Inflammatory macrophage (primary cell): ENCODE data around the gene ACSM2B.
"Not testable (repeated sequence)": the region's sequence is repeated elsewhere in the genome, so short reads cannot be mapped to it uniquely, and the experiment has no call there.

Source experiments
- DNase-seq, 2 donors: peaks; one replicate each; pipeline ENCODE4 v3.0.0-alpha.2; 2020 to 2022
- total RNA-seq, 18 experiments: gene quantifications; one replicate each; lab custom pipeline; 2026; ENCODE audit warnings: mixed read lengths in 6 of 18, inconsistent platforms in 2 of 18; lab: John Stamatoyannopoulos, UW

Gene ACSM2B, protein sequence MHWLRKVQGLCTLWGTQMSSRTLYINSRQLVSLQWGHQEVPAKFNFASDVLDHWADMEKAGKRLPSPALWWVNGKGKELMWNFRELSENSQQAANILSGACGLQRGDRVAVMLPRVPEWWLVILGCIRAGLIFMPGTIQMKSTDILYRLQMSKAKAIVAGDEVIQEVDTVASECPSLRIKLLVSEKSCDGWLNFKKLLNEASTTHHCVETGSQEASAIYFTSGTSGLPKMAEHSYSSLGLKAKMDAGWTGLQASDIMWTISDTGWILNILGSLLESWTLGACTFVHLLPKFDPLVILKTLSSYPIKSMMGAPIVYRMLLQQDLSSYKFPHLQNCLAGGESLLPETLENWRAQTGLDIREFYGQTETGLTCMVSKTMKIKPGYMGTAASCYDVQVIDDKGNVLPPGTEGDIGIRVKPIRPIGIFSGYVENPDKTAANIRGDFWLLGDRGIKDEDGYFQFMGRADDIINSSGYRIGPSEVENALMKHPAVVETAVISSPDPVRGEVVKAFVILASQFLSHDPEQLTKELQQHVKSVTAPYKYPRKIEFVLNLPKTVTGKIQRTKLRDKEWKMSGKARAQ
- total RNA-seq = 0 to 0.28 (median 0) reads per million in 18 experiments

DNA sequence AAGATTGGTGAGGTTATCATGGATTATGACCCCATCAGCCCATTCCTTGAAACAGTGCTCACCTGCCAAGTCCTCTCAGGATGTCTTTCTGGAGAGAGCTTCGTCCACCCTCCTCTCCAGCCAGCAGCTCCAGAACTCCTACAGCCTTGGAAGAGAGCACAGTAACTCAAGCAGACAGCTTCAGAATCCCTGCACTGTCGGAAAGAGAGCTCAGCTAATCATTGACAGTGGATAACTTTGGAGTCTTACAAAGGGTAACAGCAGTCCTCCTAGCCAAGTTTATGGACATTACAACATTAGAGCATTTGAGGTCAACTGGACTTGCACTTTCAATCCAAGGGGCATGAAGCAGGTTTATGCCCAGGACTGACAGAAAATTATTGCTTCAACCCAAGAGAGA is at the start of gene ACSM2B:
ACSM2B (minus strand) TSS at position 223 of the 400 bp plus-strand sequence. CDS start 11,522 bp downstream, outside the sequence.
- DNase-seq = not testable (repeated sequence)

DNA sequence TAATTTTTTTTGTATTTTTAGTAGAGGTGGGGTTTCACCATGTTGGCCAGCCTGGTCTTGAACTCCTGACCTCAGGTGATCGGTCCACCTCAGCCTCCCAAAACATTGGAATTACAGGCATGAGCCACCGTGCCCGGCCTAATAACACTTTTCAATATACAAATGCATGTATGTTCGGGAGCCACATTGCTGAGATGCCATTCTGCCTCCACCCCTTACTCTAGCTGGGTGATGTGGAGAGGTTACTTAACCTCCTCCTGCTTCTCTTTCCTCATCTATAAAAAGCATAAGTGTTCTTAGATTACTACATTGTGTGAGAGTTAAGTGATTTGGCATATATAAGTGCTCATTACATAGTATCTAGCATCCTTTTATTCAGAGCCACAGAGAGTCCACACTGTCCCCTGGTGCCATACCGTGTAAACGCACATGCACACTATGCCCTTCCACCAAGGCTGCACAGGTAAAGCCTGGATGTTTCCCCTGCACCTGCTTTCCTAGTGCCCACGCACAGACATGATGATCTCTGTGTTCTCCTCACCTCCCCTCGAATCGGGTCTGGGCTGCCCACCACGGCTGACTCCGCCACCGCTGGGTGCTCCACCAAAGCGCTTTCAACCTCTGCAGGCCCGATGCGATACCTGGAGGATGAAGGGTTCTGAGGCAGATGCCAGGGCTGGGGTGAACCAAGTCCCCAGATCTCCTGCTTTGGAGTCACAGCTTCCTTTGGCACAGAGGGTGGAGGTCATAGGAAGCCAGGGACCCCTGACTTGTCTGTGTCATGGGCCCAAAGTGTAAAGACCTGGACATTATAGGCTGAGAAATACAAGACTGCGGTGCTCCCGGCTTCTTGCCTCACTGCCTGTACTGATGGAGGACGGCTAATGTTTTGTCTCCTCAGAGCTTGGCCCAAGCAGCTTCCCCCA is 49.0 kb upstream of the ACSM2B start:
- DNase-seq = no peak

DNA sequence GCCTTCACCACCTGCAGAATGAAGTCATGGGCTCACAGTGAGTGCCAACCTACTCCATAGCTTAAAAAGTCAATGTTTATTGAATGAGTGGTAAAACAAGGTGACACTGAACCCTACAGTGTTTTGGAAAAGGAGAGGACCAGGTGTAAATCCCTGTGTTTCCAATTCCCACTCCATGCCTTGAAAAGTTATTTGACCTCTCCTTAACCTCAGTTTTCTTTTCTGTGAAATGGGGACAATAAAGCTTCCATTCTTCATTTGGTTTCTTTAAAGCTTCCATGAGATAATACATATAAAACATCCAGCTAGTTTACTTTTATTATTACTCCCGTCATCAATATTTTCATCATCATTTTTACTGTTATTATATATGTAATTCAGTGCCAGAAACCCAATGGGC is 48.0 kb upstream of the ACSM2B start:
- no peak for DNase-seq

DNA sequence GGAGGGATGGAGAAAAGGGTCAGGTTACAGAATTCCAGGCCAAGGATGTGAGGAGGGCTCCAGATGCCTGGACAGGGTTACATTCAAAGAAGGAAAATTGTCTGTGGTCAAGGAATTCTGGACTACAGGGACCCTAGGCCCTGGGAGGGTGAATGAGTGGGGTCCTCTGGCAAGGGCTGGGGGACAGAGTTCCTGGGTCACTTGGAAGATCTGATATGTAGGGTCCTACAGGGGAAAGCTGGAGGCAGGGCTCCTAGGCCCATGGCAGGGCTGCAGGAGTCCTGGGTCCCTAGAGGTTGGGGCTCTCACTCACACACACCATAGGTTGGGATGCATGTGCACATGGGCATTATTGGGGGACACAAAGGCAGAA is 46.3 kb upstream of the ACSM2B start:
- no peak for DNase-seq

DNA sequence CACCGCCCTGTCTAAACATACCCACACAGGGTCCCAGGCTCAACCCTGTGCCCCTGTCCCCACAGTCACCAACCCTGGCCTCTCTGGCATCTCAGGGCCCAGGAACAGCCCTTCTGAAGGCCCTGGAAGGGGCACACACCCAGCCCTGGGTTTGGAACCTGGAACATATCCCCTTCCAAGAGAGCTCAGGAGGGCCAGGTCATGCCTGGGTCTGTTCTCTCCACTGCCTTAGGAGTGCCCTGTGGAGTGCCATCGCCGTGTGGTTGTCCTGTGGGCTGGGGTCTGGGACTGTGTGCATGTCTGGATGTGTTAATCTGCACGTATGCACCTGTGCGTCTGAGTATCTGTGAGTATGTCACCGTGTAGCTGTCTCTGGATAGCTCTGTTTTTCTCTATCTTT is 45.2 kb upstream of the ACSM2B start:
- DNase-seq = no peak

DNA sequence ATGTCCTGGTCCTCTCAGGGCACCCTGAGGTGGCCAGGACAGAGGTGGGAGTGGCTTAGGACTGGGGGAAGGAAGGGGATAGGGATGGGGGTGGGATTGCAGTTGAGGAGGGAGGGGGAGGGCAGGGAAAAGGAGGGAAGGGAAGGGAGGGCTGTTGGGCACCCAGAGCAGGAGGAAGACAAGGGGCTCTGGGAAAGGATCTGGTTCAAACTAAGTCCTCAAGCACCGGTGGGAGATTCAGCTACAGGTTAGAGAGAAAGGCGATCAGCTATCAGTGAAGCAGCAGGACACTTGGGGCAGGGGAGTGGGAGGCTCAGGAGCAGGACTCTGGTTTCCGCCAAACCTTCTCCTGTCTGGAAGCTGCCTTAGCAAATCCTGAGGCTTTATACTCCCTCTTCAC is 44.6 kb upstream of the ACSM2B start:
- no peak for DNase-seq

DNA sequence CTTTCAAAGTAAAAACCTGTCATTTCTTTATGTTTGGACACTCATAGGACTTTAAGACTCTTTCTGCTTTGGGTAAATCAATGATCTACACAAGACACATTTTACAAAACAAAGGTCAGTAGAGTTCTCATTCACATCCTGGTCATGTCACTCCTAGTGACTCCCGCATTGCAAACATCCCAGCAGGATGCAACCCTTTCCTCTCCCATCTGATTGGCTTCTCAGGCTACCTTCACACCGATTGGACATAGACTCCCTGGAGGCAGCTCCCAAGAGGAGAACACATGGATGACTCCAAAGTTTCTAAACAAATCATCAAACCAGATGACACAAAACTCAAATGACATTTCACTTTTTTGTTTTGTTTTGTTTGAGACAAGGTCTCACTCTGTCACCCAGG is 43.8 kb upstream of the ACSM2B start:
- DNase-seq = no peak

DNA sequence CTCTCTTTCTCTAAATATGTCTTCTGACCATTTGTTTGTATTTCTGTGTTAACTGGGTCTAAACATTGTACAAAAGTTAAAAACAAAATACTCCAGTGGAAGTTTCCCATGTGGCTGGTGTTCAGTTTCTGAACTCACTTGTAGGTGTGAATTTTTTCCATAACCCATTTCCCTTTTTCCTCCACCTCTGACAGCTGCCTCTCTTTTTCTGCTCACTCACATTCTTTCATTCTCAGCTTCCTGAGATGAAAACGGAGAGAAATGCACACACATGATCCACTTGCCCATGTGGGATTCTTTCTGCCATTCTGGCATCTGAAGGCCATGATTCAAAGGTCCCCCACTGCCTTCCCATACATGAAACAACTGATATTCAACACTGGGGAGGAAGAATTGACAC is 41.1 kb upstream of the ACSM2B start:
- no peak for DNase-seq

DNA sequence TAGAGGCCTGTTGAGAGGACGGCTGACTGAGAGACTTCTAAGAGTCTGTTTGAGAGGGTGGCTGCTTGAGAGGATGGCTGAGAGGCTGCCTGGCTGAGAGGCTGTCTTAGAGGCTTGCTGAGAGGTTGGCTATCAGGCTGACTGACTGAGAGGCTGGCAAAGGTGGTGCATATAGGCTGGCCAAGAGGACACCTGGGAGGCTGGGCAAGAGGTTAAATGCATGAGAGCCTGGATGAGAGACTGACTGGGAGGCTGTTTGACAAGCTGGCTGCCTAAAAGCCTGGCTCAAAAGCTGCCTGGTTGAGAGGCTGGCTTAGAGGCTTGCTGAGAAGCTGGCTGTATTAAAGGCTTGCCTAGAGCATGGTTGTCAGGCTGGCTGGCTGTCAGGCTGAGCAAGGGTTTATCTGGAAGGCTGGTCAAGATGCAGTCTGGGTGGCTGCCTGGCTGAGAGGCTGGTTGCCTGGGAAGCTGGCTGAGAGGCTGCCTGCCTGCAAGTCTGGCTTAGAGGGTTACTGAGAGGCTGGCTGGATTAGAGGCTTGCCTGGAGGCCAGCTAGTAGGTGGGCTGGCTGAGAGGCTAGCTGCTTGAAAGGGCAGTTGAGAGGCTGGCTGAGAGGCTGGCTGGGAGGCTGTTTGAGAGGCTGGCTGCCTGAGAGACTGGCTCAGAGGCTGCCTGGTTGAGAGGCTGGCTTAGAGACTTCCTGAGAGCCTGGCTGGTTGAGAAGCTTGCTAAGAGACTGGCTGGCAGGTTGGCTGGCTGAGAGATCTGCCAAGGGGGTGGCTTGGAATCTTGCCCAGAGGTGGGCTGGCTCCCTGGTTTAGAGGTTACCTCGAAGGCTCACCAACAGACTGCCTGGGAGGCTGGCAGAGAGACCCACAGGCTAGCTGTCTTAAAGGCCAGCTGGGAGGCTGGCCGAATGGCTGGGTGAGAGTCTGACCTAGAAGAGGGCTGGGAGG is 38.3 kb upstream of the ACSM2B start:
- no peak for DNase-seq

DNA sequence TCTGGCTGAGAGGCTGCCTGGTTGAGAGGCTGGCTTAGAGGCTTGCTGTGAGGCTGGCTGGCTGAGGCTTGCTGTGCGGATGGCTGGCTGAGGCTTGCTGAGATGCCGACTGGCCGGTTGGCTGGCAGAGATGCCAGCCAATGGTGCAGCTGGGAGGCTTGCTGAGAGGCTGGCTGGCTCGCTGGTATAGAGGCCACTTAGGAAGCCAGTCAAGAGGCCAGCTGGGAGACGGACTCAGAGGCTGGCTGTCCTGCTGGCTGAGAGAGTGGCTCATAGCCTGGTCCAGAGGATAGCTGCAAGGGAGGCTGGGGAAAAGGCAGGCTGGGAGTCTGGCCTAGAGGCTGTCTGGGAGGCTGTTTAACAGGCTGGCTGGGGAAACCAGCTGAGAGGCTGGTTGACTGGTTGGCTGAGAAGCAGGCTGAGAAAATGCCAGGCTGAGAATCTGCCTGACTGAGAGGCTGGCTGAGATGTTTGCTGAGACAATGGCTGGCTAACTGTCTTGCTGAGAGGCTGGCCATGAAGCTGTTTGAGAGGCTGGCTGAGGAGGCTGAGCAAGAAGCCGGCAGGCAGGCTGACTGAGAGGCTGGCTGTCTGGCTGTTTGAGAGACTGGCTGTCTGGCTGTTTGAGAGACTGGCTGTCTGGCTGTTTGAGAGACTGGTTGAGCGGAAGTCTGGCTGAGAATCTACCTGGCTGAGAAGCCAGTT is 37.5 kb upstream of the ACSM2B start:
- DNase-seq = no peak

DNA sequence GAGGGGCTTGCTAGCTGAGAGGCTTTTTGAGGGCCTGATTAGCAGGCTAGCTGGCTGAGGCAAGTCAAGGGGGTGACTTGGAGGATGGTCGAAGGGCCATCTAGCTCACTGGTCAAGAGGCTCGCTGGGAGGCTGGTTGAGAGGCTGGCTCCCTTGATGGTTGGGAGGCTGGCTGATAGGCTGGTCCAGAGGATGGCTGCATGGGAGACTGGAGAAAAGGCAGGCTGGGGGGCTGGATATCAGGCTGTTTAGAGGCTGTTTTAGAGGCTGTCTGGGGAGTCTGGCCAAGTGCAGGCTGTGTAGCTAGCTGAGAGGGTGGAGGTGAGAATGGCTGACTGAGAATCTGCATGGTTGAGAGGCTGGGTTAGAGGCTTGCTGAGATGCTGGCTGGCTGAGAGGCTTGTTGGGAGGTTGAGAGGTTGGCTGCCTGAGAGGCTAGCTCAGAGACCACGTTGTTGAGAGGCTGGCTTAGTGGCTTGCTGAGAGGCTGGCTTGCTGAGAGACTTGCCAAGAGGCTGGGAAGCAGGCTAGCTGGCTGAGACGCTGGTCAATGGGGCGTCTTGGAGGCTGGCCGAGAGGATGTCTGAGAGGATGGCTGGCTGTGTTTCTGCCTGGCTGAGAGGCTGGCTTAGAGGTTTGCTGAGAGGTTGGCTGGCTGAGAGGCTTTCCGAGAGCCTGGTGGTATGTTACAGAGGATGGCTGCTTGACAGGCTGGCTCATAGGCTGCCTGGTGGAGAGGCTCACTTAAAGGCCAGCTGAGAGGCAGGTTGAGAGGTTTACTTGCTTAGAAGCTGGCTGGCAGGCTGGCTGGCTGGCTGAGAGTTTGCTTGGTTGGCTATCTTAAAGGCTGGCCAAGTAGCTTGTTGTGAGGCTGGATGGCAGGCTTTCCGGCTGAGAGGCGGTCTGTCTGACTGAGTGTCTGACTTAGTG is 36.6 kb upstream of the ACSM2B start:
- no peak for DNase-seq

DNA sequence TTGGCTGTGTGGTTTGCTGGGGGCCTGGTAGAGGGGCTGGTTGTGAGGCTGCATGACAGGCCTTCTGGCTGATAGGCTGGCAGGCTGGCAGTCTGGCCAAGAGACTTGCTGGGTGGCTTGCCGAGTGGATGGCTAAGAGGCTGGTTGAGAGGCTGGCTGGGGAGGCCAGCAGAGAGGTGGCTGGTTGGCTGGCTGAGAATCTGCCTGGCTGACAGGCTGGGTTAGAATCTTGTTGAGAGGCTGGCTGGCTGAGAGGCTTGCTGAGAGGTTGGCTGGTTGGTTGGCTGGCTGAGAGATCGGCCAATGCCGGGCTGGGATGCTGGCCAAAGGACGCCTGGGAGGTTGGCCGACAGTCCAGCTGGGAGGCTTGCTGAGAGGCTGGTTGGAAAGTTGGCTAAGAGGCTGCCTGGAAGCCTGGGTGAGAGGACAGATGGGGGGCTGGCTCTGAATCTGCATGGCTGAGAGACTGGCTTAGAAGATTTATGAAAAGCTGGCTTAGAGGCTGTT is 35.9 kb upstream of the ACSM2B start:
- DNase-seq = no peak

DNA sequence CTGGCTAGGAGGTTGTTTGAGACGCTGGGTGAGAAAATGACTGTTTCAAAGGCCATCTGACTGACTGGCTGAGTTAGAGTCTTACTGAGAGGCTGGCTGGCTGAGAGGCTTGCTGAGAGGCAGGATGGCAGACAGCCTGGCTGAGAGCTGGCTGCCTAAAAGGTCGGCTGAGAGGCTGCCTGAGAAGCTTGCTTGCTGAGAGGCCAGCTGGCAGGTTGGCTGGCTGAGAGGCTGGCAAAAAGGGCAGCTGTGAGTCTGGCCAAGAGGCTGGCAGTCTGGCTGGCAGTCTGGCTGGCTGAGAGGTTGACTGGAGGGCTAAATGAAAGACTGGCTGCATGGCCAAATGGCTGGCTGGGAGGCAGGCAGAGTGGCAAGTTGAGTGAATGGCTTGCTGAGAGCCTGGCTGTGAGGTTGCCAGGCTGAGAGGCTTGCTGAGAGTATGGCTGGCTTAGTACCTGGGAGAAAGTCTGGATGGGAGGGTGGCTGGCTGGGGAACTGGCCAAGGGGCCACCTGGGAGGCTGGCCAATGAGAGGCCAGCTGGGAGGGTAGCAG is 35.3 kb upstream of the ACSM2B start:
- no peak for DNase-seq

DNA sequence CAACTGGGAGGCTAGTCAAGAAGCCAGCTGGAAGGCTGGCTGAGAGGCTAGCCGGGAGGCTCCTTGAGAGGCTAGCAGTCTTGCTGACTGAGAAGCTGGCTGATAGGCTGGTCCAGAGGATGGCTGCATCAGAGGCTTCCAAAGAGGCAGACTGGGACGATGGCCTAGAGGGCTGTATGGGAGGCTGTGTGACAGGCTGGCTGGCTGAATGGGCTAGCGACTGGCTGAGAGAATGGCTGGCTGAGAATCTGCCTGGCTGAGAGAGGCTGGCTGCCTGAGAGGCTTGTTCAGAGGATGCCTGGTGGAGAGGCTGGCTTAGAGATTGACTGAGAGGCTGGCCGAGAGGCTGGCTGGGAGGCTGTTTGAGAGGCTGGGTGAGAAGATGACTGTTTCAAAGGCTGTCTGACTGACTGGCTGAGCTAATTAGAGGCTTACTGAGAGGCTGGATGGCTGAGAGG is 34.8 kb upstream of the ACSM2B start:
- no peak for DNase-seq

DNA sequence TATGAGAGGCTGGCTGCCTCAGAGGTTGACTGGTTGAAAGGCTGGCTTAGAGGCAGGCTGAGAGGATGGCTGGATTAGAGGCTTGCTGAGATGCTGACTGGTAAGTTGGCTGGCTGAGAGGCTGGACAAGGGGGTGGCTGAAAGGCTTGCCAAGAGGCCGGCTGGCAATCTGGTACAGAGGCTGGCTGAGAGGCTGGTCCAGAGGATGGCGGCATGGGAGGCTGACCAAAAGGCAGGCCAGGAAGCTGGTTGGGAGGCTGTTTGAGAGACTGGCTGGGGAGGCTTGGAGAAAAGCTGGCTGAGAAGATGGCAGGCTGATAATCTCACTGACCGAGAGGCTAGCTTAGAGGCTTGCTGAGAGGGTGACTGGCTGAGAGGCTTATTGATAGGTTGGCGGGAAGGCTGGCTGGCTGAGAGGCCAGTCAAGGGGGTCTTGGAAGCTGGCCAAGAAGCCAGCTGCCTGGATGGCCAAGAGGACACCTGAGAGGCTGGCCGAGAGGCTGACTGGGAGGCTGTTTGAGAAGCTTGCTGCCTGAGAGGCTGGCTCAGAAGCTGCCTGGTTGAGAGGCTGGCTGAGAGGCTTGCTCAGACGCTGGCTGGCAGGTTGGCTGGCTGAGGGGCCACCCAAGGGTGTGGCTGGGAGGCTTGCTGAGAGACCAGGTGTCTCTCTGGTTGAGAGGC is 34.2 kb upstream of the ACSM2B start:
- DNase-seq = no peak

DNA sequence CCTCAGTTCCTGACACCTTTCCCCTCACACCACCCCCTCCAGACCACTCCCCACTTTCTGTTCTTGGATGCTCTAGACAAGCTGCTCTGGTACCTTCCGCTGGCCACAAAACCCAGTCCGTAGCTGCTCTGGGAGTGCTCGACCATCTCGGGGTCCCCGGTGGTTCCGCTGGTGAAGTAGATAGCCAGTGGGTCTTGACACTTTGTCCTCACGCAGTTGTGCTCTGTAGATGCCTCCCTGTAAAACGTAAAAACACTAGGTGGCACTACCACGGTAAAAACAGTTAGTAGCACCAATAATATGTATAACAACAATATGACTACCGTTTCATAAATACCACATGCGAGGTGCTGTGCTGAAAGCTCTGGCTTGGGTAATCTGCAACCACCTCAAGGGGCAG is 26.0 kb upstream of the ACSM2B start:
- peak; percentile 38 to 41 for DNase-seq

DNA sequence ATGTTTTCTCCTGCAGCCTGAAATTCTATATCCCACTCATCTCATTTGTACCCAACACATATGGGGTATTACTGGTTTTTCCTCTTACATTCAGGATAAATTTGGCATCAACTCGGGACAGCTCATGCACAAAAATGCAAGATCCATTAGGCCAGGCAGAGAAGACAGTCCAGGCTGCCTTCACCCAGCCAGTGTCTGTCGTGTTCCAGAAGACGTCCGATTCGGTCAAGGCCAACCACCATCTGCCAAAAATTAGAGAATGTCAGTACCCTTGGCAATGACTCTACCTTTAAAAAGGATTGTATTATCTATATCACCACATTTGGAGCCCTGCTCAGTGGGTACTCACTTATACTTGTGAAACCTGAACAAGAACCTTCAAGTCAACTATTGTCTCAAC is 23.3 kb upstream of the ACSM2B start:
- not testable (repeated sequence) for DNase-seq

DNA sequence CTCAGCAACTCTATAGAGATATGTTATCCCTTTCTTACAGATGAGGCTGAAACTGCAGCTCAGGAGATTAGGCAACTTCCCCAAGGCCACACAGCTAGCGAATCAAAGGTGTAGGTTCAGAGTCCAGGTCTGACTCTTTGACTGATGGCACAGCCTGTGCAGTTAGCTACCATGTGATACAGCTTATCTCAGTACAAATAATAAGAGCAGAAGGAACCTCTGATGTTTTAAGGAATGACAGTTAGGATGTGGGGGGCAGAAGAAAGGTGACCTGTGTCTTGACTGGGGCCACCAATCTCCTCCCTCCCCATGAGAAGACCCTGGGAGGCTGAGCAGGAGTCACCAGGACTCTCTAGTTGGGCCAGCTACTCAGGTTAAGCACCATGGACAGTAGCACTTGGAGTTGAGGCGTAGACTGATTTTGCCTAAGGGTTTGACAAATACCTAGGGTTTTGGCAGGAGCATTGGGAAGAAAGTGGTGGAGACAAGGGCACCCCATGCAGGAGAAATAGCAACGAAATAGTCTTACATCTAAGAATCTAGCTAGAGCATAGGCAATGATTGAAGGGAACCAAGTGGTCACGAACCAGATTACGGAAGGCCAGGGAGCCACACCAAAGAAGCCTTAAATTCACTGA is 22.8 kb upstream of the ACSM2B start:
- DNase-seq = no peak
